Stimulated activated CD8-positive, alpha-beta memory T cell treated with anti-CD3 and anti-CD28 coated beads, Interleukin-7, amount 100 ng/mL, for 48 hours (primary cell): Measurements from ENCODE around the gene PTN.
"Not testable (repeated sequence)": the region's sequence is repeated elsewhere in the genome, so short reads cannot be mapped to it uniquely, and the experiment has no call there.

Experiments used
- DNase-seq, 2 donors: peaks; one replicate each; pipeline ENCODE4 v3.0.0-alpha.2; 2020; ENCODE audit warnings: low read depth in 1 of 2; ENCODE audit errors: extremely low read depth in 1 of 2

The PTN gene

GRCh38 chr7:137268001-137268865, 75.3 kb downstream of the PTN start:
- DNase-seq, result not testable (repeated sequence)

GRCh38 chr7:137266764-137267163, 76.8 kb downstream of the PTN start:
- DNase-seq, result no peak

GRCh38 chr7:137265480-137265879, 78.1 kb downstream of the PTN start:
- not testable (repeated sequence) for DNase-seq

GRCh38 chr7:137262599-137262998, 80.9 kb downstream of the PTN start:
- DNase-seq, result no peak

- DNase-seq, result no peak
These were observed 85.0 kb downstream of the PTN start for GRCh38 chr7:137258552-137258951.

- no peak for DNase-seq
These were observed 88.8 kb downstream of the PTN start for GRCh38 chr7:137254766-137255165.

- no peak for DNase-seq
These were observed 97.6 kb downstream of the PTN start for GRCh38 chr7:137245890-137246289.

- DNase-seq, result no peak
These were observed 98.3 kb downstream of the PTN start for GRCh38 chr7:137245186-137245585.

GRCh38 chr7:137243741-137244140, 99.8 kb downstream of the PTN start:
- no peak for DNase-seq

GRCh38 chr7:137242616-137243015, 100.9 kb downstream of the PTN start:
- DNase-seq, result no peak

GRCh38 chr7:137241655-137242360, 101.7 kb downstream of the PTN start:
- DNase-seq, result no peak

GRCh38 chr7:137239186-137239585, 104.3 kb downstream of the PTN start:
- DNase-seq, result not testable (repeated sequence)

- DNase-seq, result no peak
These were observed 108.1 kb downstream of the PTN start for GRCh38 chr7:137235434-137235833.

GRCh38 chr7:137231167-137231566, 112.4 kb downstream of the PTN start:
- no peak for DNase-seq

GRCh38 chr7:137221467-137221866, 122.1 kb downstream of the PTN start:
- DNase-seq, result no peak

GRCh38 chr7:137213744-137214143, 129.8 kb downstream of the PTN start:
- no peak for DNase-seq

GRCh38 chr7:137209151-137209817, 134.2 kb downstream of the PTN start:
- no peak for DNase-seq

- no peak for DNase-seq
These were observed 136.8 kb downstream of the PTN start for GRCh38 chr7:137206770-137207169.

- no peak for DNase-seq
These were observed 139.3 kb downstream of the PTN start for GRCh38 chr7:137204246-137204645.

- DNase-seq, result no peak
These were observed 140.2 kb downstream of the PTN start for GRCh38 chr7:137203351-137203750.

GRCh38 chr7:137196648-137197047, 146.9 kb downstream of the PTN start:
- DNase-seq, result no peak

GRCh38 chr7:137195996-137196395, 147.5 kb downstream of the PTN start:
- DNase-seq, result no peak
